ENCODE results near the gene GFOD1. TPM values are rescaled to one million over a fixed set of nuclear protein-coding genes. Genes with fewer than 3 reads are reported as not detected.

The GFOD1 gene
- total RNA-seq, 2 experiments from 2014 or later, result 22.6 to 35.0 TPM

GRCh38 chr6:13395272-13396237 is 91.8 kb downstream of the GFOD1 start:
- peaks cover 73% of the 10 kb centered on the region for H3K4me1 ChIP-seq (ENCODE audit: insufficient read depth, low read length, poor library complexity, severe bottlenecking)
- DNase-seq (ENCODE audit: low spot score), result peak; percentile 32

GRCh38 chr6:13392462-13392861 is 94.9 kb downstream of the GFOD1 start:
- Histone ChIP-seq H3K9me2 (ENCODE audit: insufficient read depth, low read length) (no peaks in the 10 kb centered on the region), H3K4me2 (ENCODE audit: low read length) (no peak overlapping the region), H3K4me1 (ENCODE audit: insufficient read depth, low read length, poor library complexity, severe bottlenecking) (peaks cover 49% of the 10 kb centered on the region), H4K20me1 (ENCODE audit: insufficient read depth, low read length) (0 out of 2 replicates have a peak, but pooled peaks cover 8% of the 10 kb centered on the region), H3K4me3 (ENCODE audit: low read depth, low read length, poor library complexity, severe bottlenecking) (no peak overlapping the region), H3K27ac (ENCODE audit: low read depth, low read length, poor library complexity, severe bottlenecking) (no peak overlapping the region), H2AFZ (ENCODE audit: low read length) (no peak overlapping the region), H3K36me3 (ENCODE audit: insufficient read depth, low read length) (no peaks in the 10 kb centered on the region; the same call in 1 of the 2 replicates), H3K9me3 (ENCODE audit: low read length) (no peaks in the 10 kb centered on the region), H3K79me2 (ENCODE audit: insufficient read depth, low read depth, low read length) (peaks cover 5% of the 10 kb centered on the region; the same call in 1 of the 2 replicates)
- ChIA-PET POLR2A (interaction anchor here (0.7 to 2.9 kb wide), 4 partner anchors 13 to 128 kb away, joined by 3 to 12 read pairs (median 4); no protein-coding TSS in a partner anchor), CTCF (ENCODE audit: unreplicated experiment) (interaction anchor here (0.6 kb wide), 1 partner anchor 9 kb away, joined by 3 read pairs; no protein-coding TSS in a partner anchor)
- no peak for DNase-seq (ENCODE audit: low spot score)
- TF ChIP-seq EZH2phosphoT487 (IDR thresholded peaks at IDR 0.05; ENCODE audit: borderline replicate concordance, low read depth, low read length), result no peak
- no peak for TF ChIP-seq CTCF (conservative IDR thresholded peaks at IDR 0.05; ENCODE audit: low read length)
- no TSS peak for BruUV-seq (replicated peaks)
- intact Hi-C loops (cut with micrococcal nuclease; ENCODE audit: unreplicated experiment), result no loop called here

More at GRCh38 chr6:13395272-13396237, 91.8 kb downstream of the GFOD1 start:
- H3K27ac ChIP-seq (ENCODE audit: low read depth, low read length, poor library complexity, severe bottlenecking), result no peak overlapping the region
- H2AFZ ChIP-seq (ENCODE audit: low read length), result no peak overlapping the region
- no peak for TF ChIP-seq EZH2phosphoT487 (IDR thresholded peaks at IDR 0.05; ENCODE audit: borderline replicate concordance, low read depth, low read length)
- TF ChIP-seq CTCF (conservative IDR thresholded peaks at IDR 0.05; ENCODE audit: low read length), result no peak
- H4K20me1 ChIP-seq (ENCODE audit: insufficient read depth, low read length), result 0 out of 2 replicates have a peak, but pooled peaks cover 8% of the 10 kb centered on the region
- BruUV-seq (replicated peaks), result no TSS peak
- no peaks in the 10 kb centered on the region for H3K36me3 ChIP-seq (ENCODE audit: insufficient read depth, low read length)
- peaks cover 22% of the 10 kb centered on the region; the same call in 1 of the 2 replicates for H3K79me2 ChIP-seq (ENCODE audit: insufficient read depth, low read depth, low read length)
- H3K9me3 ChIP-seq (ENCODE audit: low read length), result no peaks in the 10 kb centered on the region
- POLR2A ChIA-PET, result interaction anchor here (0.5 to 1.9 kb wide), 16 partner anchors 11 to 142 kb away, joined by 3 to 8 read pairs (median 4); no protein-coding TSS in a partner anchor
- peak overlapping the region; percentile 78 for H3K4me2 ChIP-seq (ENCODE audit: low read length)
- peak overlapping the region; percentile 46 for H3K4me3 ChIP-seq (ENCODE audit: low read depth, low read length, poor library complexity, severe bottlenecking)
- intact Hi-C loops (cut with micrococcal nuclease; ENCODE audit: unreplicated experiment), result loop anchor here (2.0 to 5.0 kb wide), 5 partner anchors 31 to 179 kb away; partner anchors contain the start of gene SIRT5
- H3K9me2 ChIP-seq (ENCODE audit: insufficient read depth, low read length), result no peaks in the 10 kb centered on the region
- CTCF ChIA-PET (ENCODE audit: unreplicated experiment), result interaction anchor here (1.0 to 1.7 kb wide), 3 partner anchors 20 to 33 kb away, joined by 3 to 4 read pairs (median 4); no protein-coding TSS in a partner anchor

Data from OCI-LY7 (cell line).